GM12892 (cell line): ENCODE data around the gene COX6A1.

Source experiments
- DNase-seq: peaks from one replicate; pipeline ENCODE4 v3.0.0; 2011; ENCODE audit not compliant: insufficient read length
- FAIRE-seq: peaks from 2 replicates; lab custom pipeline; 2011; peaks lifted over from hg19 to GRCh38; lab: Jason Lieb, UNC
- POLR2A ChIP-seq: IDR thresholded peaks from 2 replicates; pipeline ENCODE4 v1.6.1; 2011; ENCODE audit warnings: low read depth, low read length, control low read depth
- POLR2AphosphoS5 ChIP-seq: IDR thresholded peaks from 2 replicates; pipeline ENCODE4 v1.6.1; 2011; ENCODE audit warnings: low read depth, low read length, control low read depth
- TAF1 ChIP-seq: IDR thresholded peaks from 2 replicates; pipeline ENCODE4 v1.6.1; 2011; ENCODE audit warnings: low read depth, mild to moderate bottlenecking, control low read depth, low read length, borderline replicate concordance

COX6A1 gene

DNA sequence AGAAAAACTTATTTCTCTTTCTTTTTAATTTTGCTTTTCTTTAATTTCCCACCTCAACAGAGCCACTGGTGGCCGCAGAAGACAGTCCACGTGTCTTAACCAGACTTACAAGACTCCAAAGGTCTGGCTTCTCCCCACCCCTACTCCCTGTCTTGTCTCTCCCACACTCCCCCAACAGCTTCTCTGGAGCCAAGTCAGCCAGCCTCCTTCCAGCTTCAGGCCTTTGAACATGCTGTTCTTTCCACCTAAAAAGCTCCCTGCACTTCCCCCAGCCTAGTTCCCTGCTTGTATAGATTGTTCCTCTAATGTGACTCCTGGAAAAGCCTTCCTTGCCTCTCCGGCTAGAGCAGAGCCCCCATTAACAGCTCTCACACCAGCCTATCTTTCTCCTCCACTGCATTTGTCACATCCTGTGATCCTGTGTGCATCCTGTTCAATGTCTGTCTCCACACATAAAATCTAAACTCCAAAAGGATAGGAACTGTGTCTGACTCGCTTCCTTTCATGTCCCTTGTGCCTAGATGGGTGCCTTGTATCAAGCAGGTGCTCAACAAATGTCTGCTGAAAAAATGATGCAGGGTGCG lies 50.2 kb downstream of the COX6A1 start:
- DNase-seq (no peak), FAIRE-seq (no peak)
- no peak for TF ChIP-seq TAF1
- TF ChIP-seq POLR2A: no peak
- TF ChIP-seq POLR2AphosphoS5: no peak

GRCh38 chr12:120489018-120489417 lies 51.1 kb downstream of the COX6A1 start:
- FAIRE-seq (no peak), DNase-seq (no peak)
- TF ChIP-seq POLR2AphosphoS5 (no peak), TAF1 (no peak), POLR2A (no peak)

DNA sequence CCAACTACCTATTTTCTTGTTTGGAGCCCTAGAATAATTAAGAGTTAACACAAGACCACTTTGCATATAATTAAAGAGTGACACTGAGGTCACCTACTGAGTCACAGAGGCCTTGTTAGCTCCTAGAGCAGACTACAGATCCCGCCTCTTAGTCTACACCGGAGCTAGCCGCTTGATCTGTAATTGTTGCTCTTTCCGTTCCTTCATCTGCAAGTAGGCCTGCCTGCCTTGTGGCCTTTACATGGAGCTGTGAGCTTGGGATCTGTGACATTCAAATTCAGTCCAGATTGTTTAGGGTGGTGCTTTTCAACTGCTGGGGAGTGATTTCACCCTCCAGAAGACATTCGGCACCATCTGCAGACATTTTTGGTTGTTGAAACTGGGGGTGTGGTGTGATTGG lies 52.4 kb downstream of the COX6A1 start:
- DNase-seq (no peak), FAIRE-seq (no peak)

More for the DNA sequence above, 52.4 kb downstream of the COX6A1 start:
- no peak for TF ChIP-seq POLR2A
- TF ChIP-seq POLR2AphosphoS5: no peak
- TF ChIP-seq TAF1: no peak
